Measurements from ENCODE around the gene JTB.

Gene JTB

GRCh38 chr1:153953859-153954365 is 23.6 kb downstream of the JTB start:
- DNase-seq (ENCODE audit: low read depth), result no peak

GRCh38 chr1:153951801-153952200 is 25.7 kb downstream of the JTB start:
- no peak for DNase-seq (ENCODE audit: low read depth)

GRCh38 chr1:153951183-153951582 is 26.3 kb downstream of the JTB start:
- no peak for DNase-seq (ENCODE audit: low read depth)

GRCh38 chr1:153946622-153947241 is 30.7 kb downstream of the JTB start, which contains the start of gene DENND4B:
Gene DENND4B (minus strand): TSS chr1:153946718. CDS start chr1:153944374, 2,344 bp downstream.
- peak; percentile 55 for DNase-seq (ENCODE audit: low read depth)

- DNase-seq (ENCODE audit: low read depth), result peak; percentile 78
Measured at GRCh38 chr1:153945795-153946621, 31.5 kb downstream of the JTB start.

- peak; percentile 78 for DNase-seq (ENCODE audit: low read depth)
Measured at GRCh38 chr1:153945131-153945794, 32.2 kb downstream of the JTB start.

- DNase-seq (ENCODE audit: low read depth), result no peak
Measured at GRCh38 chr1:153944827-153945117, 32.7 kb downstream of the JTB start.

- no peak for DNase-seq (ENCODE audit: low read depth)
Measured at GRCh38 chr1:153944005-153944826, 33.3 kb downstream of the JTB start.

GRCh38 chr1:153942766-153943549 is 34.5 kb downstream of the JTB start:
- no peak for DNase-seq (ENCODE audit: low read depth)

GRCh38 chr1:153941826-153942725 is 35.4 kb downstream of the JTB start:
- DNase-seq (ENCODE audit: low read depth), result no peak

GRCh38 chr1:153940756-153941155 is 36.7 kb downstream of the JTB start:
- no peak for DNase-seq (ENCODE audit: low read depth)

- no peak for DNase-seq (ENCODE audit: low read depth)
Measured at GRCh38 chr1:153939476-153939875, 38.0 kb downstream of the JTB start.

- DNase-seq (ENCODE audit: low read depth), result no peak
Measured at GRCh38 chr1:153938996-153939395, 38.5 kb downstream of the JTB start.

GRCh38 chr1:153937331-153937730 is 40.1 kb downstream of the JTB start:
- DNase-seq (ENCODE audit: low read depth), result no peak

GRCh38 chr1:153936011-153936802 is 41.3 kb downstream of the JTB start:
- DNase-seq (ENCODE audit: low read depth), result no peak

- no peak for DNase-seq (ENCODE audit: low read depth)
Measured at GRCh38 chr1:153934746-153935145, 42.7 kb downstream of the JTB start.

GRCh38 chr1:153933955-153934354 is 43.5 kb downstream of the JTB start:
- no peak for DNase-seq (ENCODE audit: low read depth)

GRCh38 chr1:153933430-153933829 is 44.0 kb downstream of the JTB start:
- no peak for DNase-seq (ENCODE audit: low read depth)

All from T-helper 22 cell (primary cell).